ENCODE measurements around the gene CD6. TPM values are rescaled to one million over a fixed set of nuclear protein-coding genes. Genes with fewer than 3 reads are reported as not detected.

The CD6 gene
- total and polyA plus RNA-seq, 2 experiments from 2014 or later, result 0.03 TPM; not detected in 1

GRCh38 chr11:61034704-61035525 is 63.4 kb downstream of the CD6 start:
- H3K27ac ChIP-seq, result no peak overlapping the region
- H4K20me1 ChIP-seq (ENCODE audit: insufficient read depth, poor library complexity, severe bottlenecking), result no peaks in the 10 kb centered on the region
- DNase-seq (ENCODE audit: low spot score), result no peak
- no peaks in the 10 kb centered on the region for H3K9me3 ChIP-seq (ENCODE audit: low read depth)
- no peak for TF ChIP-seq EZH2phosphoT487 (IDR thresholded peaks at IDR 0.05; ENCODE audit: low read depth, severe bottlenecking, unreplicated experiment)
- no peak for TF ChIP-seq CTCF (IDR thresholded peaks at IDR 0.05; ENCODE audit: poor library complexity)
- no peak for TF ChIP-seq EZH2 (IDR thresholded peaks at IDR 0.05; ENCODE audit: borderline replicate concordance)
- H3K36me3 ChIP-seq (replicated peaks; ENCODE audit: insufficient read depth, low read depth), result no peaks in the 10 kb centered on the region
- H3K79me2 ChIP-seq, result no peaks in the 10 kb centered on the region
- no peaks in the 10 kb centered on the region for H3K27me3 ChIP-seq
- H3K4me3 ChIP-seq, result no peak overlapping the region
- no peaks in the 10 kb centered on the region for H3K4me1 ChIP-seq (ENCODE audit: insufficient read depth)
- H3K9me2 ChIP-seq (replicated peaks; ENCODE audit: insufficient read depth), result no peaks in the 10 kb centered on the region
- H3K4me2 ChIP-seq, result no peak overlapping the region
- no peak overlapping the region for H2AFZ ChIP-seq
- 88% methylated on average over 15 of the region's 15 CpGs for WGBS (ENCODE audit: low lambda C conversion rate, missing lambda C conversion rate)

- H3K4me2 ChIP-seq, result no peak overlapping the region
- no peaks in the 10 kb centered on the region for H3K36me3 ChIP-seq (replicated peaks; ENCODE audit: insufficient read depth, low read depth)
- H3K4me3 ChIP-seq, result no peak overlapping the region
- H3K9me3 ChIP-seq (ENCODE audit: low read depth), result no peaks in the 10 kb centered on the region
- no peak for DNase-seq (ENCODE audit: low spot score)
- H2AFZ ChIP-seq, result no peak overlapping the region
- no peak overlapping the region for H3K27ac ChIP-seq
- WGBS (ENCODE audit: low lambda C conversion rate, missing lambda C conversion rate), result 92% methylated on average over 10 of the region's 10 CpGs
- TF ChIP-seq EZH2phosphoT487 (IDR thresholded peaks at IDR 0.05; ENCODE audit: low read depth, severe bottlenecking, unreplicated experiment) (no peak), CTCF (IDR thresholded peaks at IDR 0.05; ENCODE audit: poor library complexity) (no peak), EZH2 (IDR thresholded peaks at IDR 0.05; ENCODE audit: borderline replicate concordance) (no peak)
- H4K20me1 ChIP-seq (ENCODE audit: insufficient read depth, poor library complexity, severe bottlenecking), result no peaks in the 10 kb centered on the region
- no peaks in the 10 kb centered on the region for H3K9me2 ChIP-seq (replicated peaks; ENCODE audit: insufficient read depth)
- no peaks in the 10 kb centered on the region for H3K27me3 ChIP-seq
- no peaks in the 10 kb centered on the region for H3K79me2 ChIP-seq
- H3K4me1 ChIP-seq (ENCODE audit: insufficient read depth), result no peaks in the 10 kb centered on the region
These were observed 64.0 kb downstream of the CD6 start for GRCh38 chr11:61035526-61035835.

GRCh38 chr11:61037441-61038093 is 66.1 kb downstream of the CD6 start:
- Histone ChIP-seq H3K9me3 (ENCODE audit: low read depth) (no peaks in the 10 kb centered on the region), H3K79me2 (no peaks in the 10 kb centered on the region), H3K9me2 (replicated peaks; ENCODE audit: insufficient read depth) (no peaks in the 10 kb centered on the region), H3K4me1 (ENCODE audit: insufficient read depth) (peaks cover 6% of the 10 kb centered on the region), H3K27ac (no peak overlapping the region), H3K4me3 (no peak overlapping the region), H3K27me3 (no peaks in the 10 kb centered on the region), H3K36me3 (replicated peaks; ENCODE audit: insufficient read depth, low read depth) (no peaks in the 10 kb centered on the region), H3K4me2 (no peak overlapping the region), H2AFZ (no peak overlapping the region), H4K20me1 (ENCODE audit: insufficient read depth, poor library complexity, severe bottlenecking) (no peaks in the 10 kb centered on the region)
- DNase-seq (ENCODE audit: low spot score), result no peak
- TF ChIP-seq CTCF (IDR thresholded peaks at IDR 0.05; ENCODE audit: poor library complexity) (no peak), EZH2 (IDR thresholded peaks at IDR 0.05; ENCODE audit: borderline replicate concordance) (no peak), EZH2phosphoT487 (IDR thresholded peaks at IDR 0.05; ENCODE audit: low read depth, severe bottlenecking, unreplicated experiment) (no peak)
- WGBS (ENCODE audit: low lambda C conversion rate, missing lambda C conversion rate), result 66% methylated on average over 5 of the region's 5 CpGs
